ENCODE results near the gene SRSF8.
"Not testable (repeated sequence)": the region's sequence is repeated elsewhere in the genome, so short reads cannot be mapped to it uniquely, and the experiment has no call there.

DNA sequence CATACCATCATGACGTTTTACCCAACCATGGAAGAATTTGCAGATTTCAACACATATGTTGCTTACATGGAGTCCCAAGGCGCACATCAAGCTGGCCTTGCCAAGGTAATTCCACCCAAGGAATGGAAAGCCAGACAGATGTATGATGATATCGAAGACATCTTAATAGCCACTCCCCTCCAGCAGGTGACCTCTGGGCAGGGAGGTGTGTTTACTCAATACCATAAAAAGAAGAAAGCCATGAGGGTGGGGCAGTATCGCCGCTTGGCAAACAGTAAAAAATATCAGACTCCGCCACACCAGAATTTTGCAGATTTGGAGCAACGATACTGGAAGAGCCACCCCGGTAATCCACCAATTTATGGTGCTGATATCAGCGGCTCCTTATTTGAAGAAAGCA, 41.1 kb upstream of the SRSF8 start:
- TF ChIP-seq, protein P1, sequence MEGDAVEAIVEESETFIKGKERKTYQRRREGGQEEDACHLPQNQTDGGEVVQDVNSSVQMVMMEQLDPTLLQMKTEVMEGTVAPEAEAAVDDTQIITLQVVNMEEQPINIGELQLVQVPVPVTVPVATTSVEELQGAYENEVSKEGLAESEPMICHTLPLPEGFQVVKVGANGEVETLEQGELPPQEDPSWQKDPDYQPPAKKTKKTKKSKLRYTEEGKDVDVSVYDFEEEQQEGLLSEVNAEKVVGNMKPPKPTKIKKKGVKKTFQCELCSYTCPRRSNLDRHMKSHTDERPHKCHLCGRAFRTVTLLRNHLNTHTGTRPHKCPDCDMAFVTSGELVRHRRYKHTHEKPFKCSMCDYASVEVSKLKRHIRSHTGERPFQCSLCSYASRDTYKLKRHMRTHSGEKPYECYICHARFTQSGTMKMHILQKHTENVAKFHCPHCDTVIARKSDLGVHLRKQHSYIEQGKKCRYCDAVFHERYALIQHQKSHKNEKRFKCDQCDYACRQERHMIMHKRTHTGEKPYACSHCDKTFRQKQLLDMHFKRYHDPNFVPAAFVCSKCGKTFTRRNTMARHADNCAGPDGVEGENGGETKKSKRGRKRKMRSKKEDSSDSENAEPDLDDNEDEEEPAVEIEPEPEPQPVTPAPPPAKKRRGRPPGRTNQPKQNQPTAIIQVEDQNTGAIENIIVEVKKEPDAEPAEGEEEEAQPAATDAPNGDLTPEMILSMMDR (conservative IDR thresholded peaks at IDR 0.05 in 1 of 2, IDR thresholded peaks at IDR 0.05 in 1 of 2; ENCODE audit: extremely low read depth in 1 of 2, insufficient read depth in 1 of 2, low read depth in 1 of 2, low read length in 2 of 2): not testable (repeated sequence)
- TF ChIP-seq EZH2 (IDR thresholded peaks at IDR 0.05; ENCODE audit: borderline replicate concordance, low read length): not testable (repeated sequence)
